Measurements from ENCODE around the gene CPEB1.
"Not testable (repeated sequence)": the region's sequence is repeated elsewhere in the genome, so short reads cannot be mapped to it uniquely, and the experiment has no call there.

CPEB1 gene

GRCh38 chr15:82540055-82540983 lies 106.8 kb downstream of the CPEB1 start, which contains the start of gene RPS17:
Gene RPS17, minus strand, starts transcription at chr15:82540457. Its CDS starts 29 bp downstream, at chr15:82540428.
- peak; percentile 99 for DNase-seq

- DNase-seq, result no peak
These were observed 107.5 kb downstream of the CPEB1 start for GRCh38 chr15:82539691-82540054.

- no peak for DNase-seq
These were observed 108.0 kb downstream of the CPEB1 start for GRCh38 chr15:82538961-82539690.

GRCh38 chr15:82537351-82537908 lies 109.7 kb downstream of the CPEB1 start:
- no peak for DNase-seq

GRCh38 chr15:82536409-82537350 lies 110.5 kb downstream of the CPEB1 start:
- DNase-seq, result no peak

GRCh38 chr15:82535566-82536408 lies 111.4 kb downstream of the CPEB1 start:
- DNase-seq, result no peak

GRCh38 chr15:82535151-82535550 lies 112.0 kb downstream of the CPEB1 start:
- DNase-seq, result not testable (repeated sequence)

- DNase-seq, result not testable (repeated sequence)
These were observed 112.7 kb downstream of the CPEB1 start for GRCh38 chr15:82534457-82534861.

- DNase-seq, result no peak
These were observed 113.4 kb downstream of the CPEB1 start for GRCh38 chr15:82533801-82534200.

- no peak for DNase-seq
These were observed 114.1 kb downstream of the CPEB1 start for GRCh38 chr15:82532991-82533481.

- no peak for DNase-seq
These were observed 114.7 kb downstream of the CPEB1 start for GRCh38 chr15:82532383-82532990.

- DNase-seq, result no peak
These were observed 115.4 kb downstream of the CPEB1 start for GRCh38 chr15:82531496-82532382.

- peak; percentile 67 for DNase-seq
These were observed 116.4 kb downstream of the CPEB1 start for GRCh38 chr15:82530606-82531379.

- no peak for DNase-seq
These were observed 117.2 kb downstream of the CPEB1 start for GRCh38 chr15:82530006-82530405.

- DNase-seq, result not testable (repeated sequence)
These were observed 133.6 kb downstream of the CPEB1 start for GRCh38 chr15:82513587-82513986.

- not testable (repeated sequence) for DNase-seq
These were observed 139.5 kb downstream of the CPEB1 start for GRCh38 chr15:82507693-82508092.

- not testable (repeated sequence) for DNase-seq
These were observed 140.1 kb downstream of the CPEB1 start for GRCh38 chr15:82507087-82507486.

- DNase-seq, result not testable (repeated sequence)
These were observed 141.3 kb downstream of the CPEB1 start for GRCh38 chr15:82505842-82506241.

GRCh38 chr15:82504074-82504473 lies 143.1 kb downstream of the CPEB1 start:
- DNase-seq, result not testable (repeated sequence)

Measured in activated CD4-positive, CD25-positive, alpha-beta regulatory T cell treated with anti-CD3 and anti-CD28 coated beads, Interleukin-2, amount 50 U/mL, for 72 hours (primary cell).